A673 (cell line): ENCODE results near the gene TAF3. TPM values are rescaled to one million over a fixed set of nuclear protein-coding genes. Genes with fewer than 3 reads are reported as not detected.

Experiments used
- BruUV-seq: library from RNA; stranded (reverse); fragments of 400-500 nt; replicated peaks from 2 replicates; lab custom pipeline; 2021; lab: Mats Ljungman, UMichigan
- CTCF ChIA-PET: fragments of 300-600 bp; sonication (Branson Sonifier 250); formaldehyde crosslinking; loops from one replicate; lab custom pipeline; 2022; ENCODE audit warnings: antibody characterized with exemption; lab: Charles Lee
- POLR2A ChIA-PET: fragments of 300-600 bp; sonication (Branson Sonifier 250); formaldehyde crosslinking; loops from one replicate; lab custom pipeline; 2022; ENCODE audit warnings: antibody characterized with exemption; ENCODE audit not compliant: low non-redundant PET; lab: Charles Lee
- DNase-seq: peaks from one replicate; pipeline ENCODE4 v3.0.0-alpha.2; 2015; ENCODE audit warnings: low spot score
- H3K27ac ChIP-seq: fragments of 200-600 bp; sonication (generic); 2 replicates; pipeline ENCODE4 v1.5.1; 2016; ENCODE audit warnings: mixed run types, low read depth, mild to moderate bottlenecking, mixed read lengths, antibody characterized with exemption, low read length; ENCODE audit not compliant: poor library complexity, severe bottlenecking
- H3K27me3 ChIP-seq: fragments of 200-600 bp; sonication (generic); replicated peaks from 2 replicates; pipeline ENCODE4 v1.6.1; 2017; ENCODE audit warnings: mixed run types, low read depth, mild to moderate bottlenecking, mixed read lengths, antibody characterized with exemption, low read length; ENCODE audit not compliant: insufficient read depth, poor library complexity
- H3K36me3 ChIP-seq: fragments of 200-600 bp; sonication (generic); 2 replicates; pipeline ENCODE4 v1.6.1; 2016; ENCODE audit warnings: mixed run types, mild to moderate bottlenecking, mixed read lengths, antibody characterized with exemption, low read length; ENCODE audit not compliant: insufficient read depth, poor library complexity, severe bottlenecking
- H3K4me1 ChIP-seq: fragments of 200-600 bp; sonication (generic); 2 replicates; pipeline ENCODE4 v1.6.1; 2017; ENCODE audit warnings: mixed run types, mild to moderate bottlenecking, mixed read lengths, antibody characterized with exemption, low read length; ENCODE audit not compliant: insufficient read depth, poor library complexity, severe bottlenecking
- H3K4me3 ChIP-seq: fragments of 200-600 bp; sonication (generic); 2 replicates; pipeline ENCODE4 v1.5.1; 2016; ENCODE audit warnings: low read depth, mixed run types, mild to moderate bottlenecking, mixed read lengths, low read length; ENCODE audit not compliant: poor library complexity, severe bottlenecking
- H3K9me3 ChIP-seq: fragments of 200-600 bp; sonication (generic); 2 replicates; pipeline ENCODE4 v1.6.1; 2016; ENCODE audit warnings: mixed run types, low read depth, mild to moderate bottlenecking, mixed read lengths, antibody characterized with exemption, low read length; ENCODE audit not compliant: poor library complexity, severe bottlenecking
- CTCF ChIP-seq: fragments of 300-800, 200-600 bp; sonication (generic); conservative IDR thresholded peaks from 2 replicates; pipeline ENCODE4 v1.5.1; 2017; ENCODE audit warnings: low read depth, mild to moderate bottlenecking, antibody characterized with exemption, low read length, moderate library complexity, mixed read lengths
- EZH2 ChIP-seq: fragments of 200-600 bp; sonication (generic); IDR thresholded peaks from 2 replicates; pipeline ENCODE4 v1.6.1; 2017; ENCODE audit warnings: borderline replicate concordance, low read depth, mild to moderate bottlenecking, mixed read lengths, antibody characterized with exemption, low read length; ENCODE audit not compliant: poor library complexity, severe bottlenecking
- intact Hi-C: fragments of 100-400 bp; cut with micrococcal nuclease; formaldehyde crosslinking; loops from one replicate; pipeline ENCODE4 v1.10.0; 2022; ENCODE audit not compliant: unreplicated experiment
- total RNA-seq: library from RNA; stranded (reverse); gene quantifications from 2 replicates; pipeline ENCODE4 v1.2.3, GENCODE V29; 2021

TAF3 gene
- total RNA-seq, 1 experiment from 2014 or later = 14.0 TPM

DNA sequence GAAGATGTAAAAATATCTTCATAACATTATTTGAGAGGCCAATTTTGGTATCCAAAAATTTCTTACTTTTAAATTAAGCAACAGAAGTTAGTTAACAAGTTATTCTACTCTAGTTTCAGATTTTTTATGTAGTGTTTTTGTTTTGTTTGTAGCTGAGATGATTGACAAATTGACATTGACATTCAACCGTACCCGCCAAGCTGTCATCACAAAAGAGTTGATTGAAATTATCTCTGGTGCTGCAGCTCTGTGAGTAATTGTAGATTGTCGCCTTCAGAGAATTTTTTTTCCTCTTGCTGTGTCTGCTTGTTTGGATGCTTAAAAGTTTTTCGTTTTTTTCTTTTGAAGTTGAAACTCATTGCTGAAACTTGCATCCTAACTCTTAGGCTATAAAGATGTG is 15.7 kb upstream of the TAF3 start:
- DNase-seq = no peak
- ChIA-PET POLR2A (no interaction called here), CTCF (no interaction called here)
- H3K36me3 ChIP-seq = peaks cover 92% of the 10 kb centered on the region
- H3K4me1 ChIP-seq = no peaks in the 10 kb centered on the region
- BruUV-seq = no TSS peak
- no peak overlapping the region for H3K27ac ChIP-seq
- H3K27me3 ChIP-seq = no peaks in the 10 kb centered on the region
- no peak for TF ChIP-seq CTCF
- TF ChIP-seq EZH2 = no peak
- intact Hi-C loops = no loop called here
- H3K4me3 ChIP-seq = no peak overlapping the region
- no peaks in the 10 kb centered on the region for H3K9me3 ChIP-seq

- Histone ChIP-seq H3K27ac (no peak overlapping the region), H3K4me1 (no peaks in the 10 kb centered on the region), H3K27me3 (no peaks in the 10 kb centered on the region), H3K4me3 (no peak overlapping the region), H3K36me3 (peaks cover 86% of the 10 kb centered on the region), H3K9me3 (no peaks in the 10 kb centered on the region)
- BruUV-seq = no TSS peak
- TF ChIP-seq CTCF (no peak), EZH2 (no peak)
- ChIA-PET POLR2A (no interaction called here), CTCF (no interaction called here)
- no peak for DNase-seq
- intact Hi-C loops = no loop called here
Measured at GRCh38 chr10:7804216-7804615, 14.1 kb upstream of the TAF3 start.

DNA sequence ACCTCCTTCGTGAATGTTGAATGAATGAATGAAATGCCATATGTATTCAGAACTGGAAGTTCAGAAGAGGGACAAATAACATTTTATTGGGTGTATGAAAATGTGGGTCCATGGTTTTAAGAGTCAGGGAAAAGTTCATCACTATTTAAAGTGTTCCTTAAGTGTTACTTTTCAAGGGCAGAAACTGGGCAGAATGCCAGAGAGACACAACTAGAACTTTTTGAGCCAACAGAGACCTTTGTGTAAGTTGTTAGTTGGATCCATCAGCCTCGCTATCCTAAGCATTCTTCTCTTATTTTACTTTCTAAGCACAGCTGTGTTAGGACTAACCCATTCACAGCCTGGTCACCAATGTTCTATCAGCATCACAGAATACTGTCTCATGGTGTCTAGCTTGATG is 13.6 kb upstream of the TAF3 start:
- CTCF ChIA-PET = no interaction called here
- H3K4me3 ChIP-seq = no peak overlapping the region
- intact Hi-C loops = no loop called here
- no peak for TF ChIP-seq CTCF
- no peak for TF ChIP-seq EZH2
- peaks cover 81% of the 10 kb centered on the region for H3K36me3 ChIP-seq
- H3K27ac ChIP-seq = no peak overlapping the region
- no peaks in the 10 kb centered on the region for H3K27me3 ChIP-seq
- POLR2A ChIA-PET = no interaction called here
- no peaks in the 10 kb centered on the region for H3K4me1 ChIP-seq
- DNase-seq = no peak
- no TSS peak for BruUV-seq
- no peaks in the 10 kb centered on the region for H3K9me3 ChIP-seq
